SK-N-SH (cell line): ENCODE data around the gene CLSTN2. TPM values are rescaled to one million over a fixed set of nuclear protein-coding genes. Genes with fewer than 3 reads are reported as not detected.

Source experiments
- CTCF ChIA-PET: fragments of 300-600, 350-600 bp; formaldehyde crosslinking; extraction: SDS; loops from one replicate; lab custom pipeline; 2021; lab: Yijun Ruan, JAX
- POLR2A ChIA-PET: fragments of 350-600 bp; sonication (Branson Sonifier 250); formaldehyde crosslinking; extraction: SDS; loops from one replicate; lab custom pipeline; 2020; ENCODE audit warnings: antibody characterized with exemption, inconsistent platforms; lab: Yijun Ruan, JAX
- DNase-seq: peaks from one replicate; pipeline ENCODE4 v3.0.0; 2012
- H2AFZ ChIP-seq: fragments of 200-600 bp; sonication (generic); 2 replicates; pipeline ENCODE4 v1.8.1; 2016; ENCODE audit warnings: antibody characterized with exemption, mild to moderate bottlenecking, low read depth
- H3F3A ChIP-seq: fragments of 200-600 bp; sonication (generic); replicated peaks from 2 replicates; pipeline ENCODE3; 2016; ENCODE audit warnings: antibody characterized with exemption, mild to moderate bottlenecking; ENCODE audit not compliant: insufficient read depth
- H3K27ac ChIP-seq, 2 experiments: fragments of 200-500 bp in 1 of 2; fragments of 200-600 bp in 1 of 2; sonication (Bioruptor generic) in 1 of 2; sonication (generic), shearing (Covaris generic) in 1 of 2; 2 replicates each; pipeline versions ENCODE4 v1.5.1 to v1.6.1; 2014 to 2016; ENCODE audit warnings: low read depth in 2 of 2, inconsistent platforms in 1 of 2, low read length in 1 of 2, mild to moderate bottlenecking in 1 of 2, mixed read lengths in 1 of 2
- H3K27me3 ChIP-seq: fragments of 200-600 bp; sonication (generic), shearing (Covaris generic); 2 replicates; pipeline ENCODE4 v1.6.1; 2016; ENCODE audit warnings: mixed run types; ENCODE audit not compliant: insufficient read depth
- H3K36me3 ChIP-seq, 2 experiments: fragments of 200-500 bp in 1 of 2; fragments of 200-600 bp in 1 of 2; sonication (Bioruptor generic) in 1 of 2; sonication (generic) in 1 of 2; replicated peaks in 1 of 2; 2 replicates each; pipeline versions ENCODE3 to v1.5.1; 2014 to 2016; ENCODE audit warnings: low read length in 1 of 2, mild to moderate bottlenecking in 1 of 2; ENCODE audit not compliant: insufficient read depth in 2 of 2, control insufficient read depth in 1 of 2
- H3K4me1 ChIP-seq, 2 experiments: fragments of 200-500 bp in 1 of 2; fragments of 200-600 bp in 1 of 2; sonication (Bioruptor generic) in 1 of 2; sonication (generic), shearing (Covaris generic) in 1 of 2; 2 replicates each; pipeline versions ENCODE4 v1.5.1 to v1.6.1; 2014 to 2016; ENCODE audit warnings: low read depth in 1 of 2, low read length in 1 of 2, mixed run types in 1 of 2; ENCODE audit not compliant: insufficient read depth in 2 of 2, control insufficient read depth in 1 of 2
- H3K4me2 ChIP-seq: fragments of 200-600 bp; sonication (generic), shearing (Covaris generic); 2 replicates; pipeline ENCODE4 v1.6.1; 2017; ENCODE audit warnings: mixed run types
- H3K4me3 ChIP-seq, 2 experiments: fragments of 200-500 bp in 1 of 2; fragments of 200-600 bp in 1 of 2; sonication (Bioruptor generic) in 1 of 2; sonication (generic), shearing (Covaris generic) in 1 of 2; 2 replicates each; pipeline versions ENCODE4 v1.5.1 to v1.8.1; 2014 to 2016; ENCODE audit warnings: low read depth in 2 of 2, inconsistent platforms in 1 of 2, low read length in 1 of 2, mild to moderate bottlenecking in 1 of 2, mixed read lengths in 1 of 2, moderate library complexity in 1 of 2
- H3K79me2 ChIP-seq: fragments of 200-600 bp; sonication (generic); 2 replicates; pipeline ENCODE4 v1.8.1; 2017; ENCODE audit warnings: mild to moderate bottlenecking; ENCODE audit not compliant: insufficient read depth
- H3K9ac ChIP-seq: fragments of 200-600 bp; sonication (generic); 2 replicates; pipeline ENCODE4 v1.6.1; 2017; ENCODE audit warnings: mixed run types
- H3K9me2 ChIP-seq: fragments of 200-600 bp; sonication (generic); 2 replicates; pipeline ENCODE4 v1.6.1; 2017; ENCODE audit warnings: mixed run types
- H3K9me3 ChIP-seq: fragments of 200-600 bp; sonication (generic); 2 replicates; pipeline ENCODE4 v1.6.1; 2017; ENCODE audit warnings: mixed run types, mild to moderate bottlenecking, moderate library complexity
- H4K20me1 ChIP-seq: fragments of 200-600 bp; sonication (generic); 2 replicates; pipeline ENCODE4 v1.6.1; 2017; ENCODE audit warnings: mild to moderate bottlenecking, mixed run types; ENCODE audit not compliant: insufficient read depth
- EP300 ChIP-seq, 2 experiments: IDR thresholded peaks; 2 replicates each; pipeline versions ENCODE4 v1.4.0 to v1.6.1; 2012; ENCODE audit warnings: borderline replicate concordance in 1 of 2, low read depth in 1 of 2, low read length in 1 of 2
- EZH2phosphoT487 ChIP-seq: fragments of 200-600 bp; sonication (generic); IDR thresholded peaks from 2 replicates; pipeline ENCODE4 v1.6.1; 2017; ENCODE audit warnings: low read depth, mixed run types, mild to moderate bottlenecking, antibody characterized with exemption, moderate library complexity, borderline replicate concordance
- FOSL2 ChIP-seq: IDR thresholded peaks from 2 replicates; pipeline ENCODE4 v1.4.0; 2012; ENCODE audit warnings: low read depth, mild to moderate bottlenecking, moderate library complexity, borderline replicate concordance
- FOXJ3 ChIP-seq: sonication (generic); formaldehyde crosslinking; IDR thresholded peaks from 2 replicates; pipeline ENCODE4 v1.5.1; 2020; ENCODE audit warnings: mild to moderate bottlenecking, missing genetic modification reagents
- GABPA ChIP-seq: IDR thresholded peaks from 2 replicates; pipeline ENCODE4 v1.4.0; 2012; ENCODE audit warnings: low read depth, mild to moderate bottlenecking
- GATA2 ChIP-seq: sonication (generic); formaldehyde crosslinking; IDR thresholded peaks from 2 replicates; pipeline ENCODE4 v1.5.0; 2020; ENCODE audit warnings: mild to moderate bottlenecking, missing genetic modification reagents
- MEF2A ChIP-seq: IDR thresholded peaks from 2 replicates; pipeline ENCODE4 v1.4.0; 2012; ENCODE audit warnings: low read depth, borderline replicate concordance
- NFIC ChIP-seq: IDR thresholded peaks from 2 replicates; pipeline ENCODE4 v1.4.0; 2012; ENCODE audit warnings: borderline replicate concordance
- PBX3 ChIP-seq: IDR thresholded peaks from 2 replicates; pipeline ENCODE4; 2012
- POLR2AphosphoS5 ChIP-seq: IDR thresholded peaks from 2 replicates; pipeline ENCODE4 v1.6.1; 2012; ENCODE audit warnings: low read depth, low read length
- RAD21 ChIP-seq: IDR thresholded peaks from 2 replicates; pipeline ENCODE4 v1.6.1; 2012; ENCODE audit warnings: mild to moderate bottlenecking, low read length
- REST ChIP-seq: IDR thresholded peaks from 2 replicates; pipeline ENCODE4 v1.6.1; 2012; ENCODE audit warnings: mild to moderate bottlenecking, low read depth, low read length, moderate library complexity
- RFX5 ChIP-seq: IDR thresholded peaks from 2 replicates; pipeline ENCODE4 v1.6.1; 2012; ENCODE audit warnings: mild to moderate bottlenecking, improper control_type of control experiment, low read length
- RXRA ChIP-seq: IDR thresholded peaks from 2 replicates; pipeline ENCODE4 v1.4.0; 2012; ENCODE audit warnings: low read depth, mild to moderate bottlenecking, borderline replicate concordance
- SIN3A ChIP-seq: IDR thresholded peaks from 2 replicates; pipeline ENCODE4 v1.6.1; 2012; ENCODE audit warnings: low read depth, mild to moderate bottlenecking, low read length, moderate library complexity, borderline replicate concordance
- SMC3 ChIP-seq: IDR thresholded peaks from 2 replicates; pipeline ENCODE4 v1.6.1; 2012; ENCODE audit warnings: low read depth, low read length, improper control_type of control experiment
- TAF1 ChIP-seq: IDR thresholded peaks from 2 replicates; pipeline ENCODE4 v1.6.1; 2012; ENCODE audit warnings: low read depth, mild to moderate bottlenecking, low read length, moderate library complexity, borderline replicate concordance
- TCF12 ChIP-seq: IDR thresholded peaks from 2 replicates; pipeline ENCODE4 v1.4.0; 2012
- TEAD4 ChIP-seq: IDR thresholded peaks from 2 replicates; pipeline ENCODE4 v1.4.0; 2012; ENCODE audit warnings: mild to moderate bottlenecking, borderline replicate concordance; ENCODE audit not compliant: insufficient read depth
- USF2 ChIP-seq: fragments of 150-350 bp; IDR thresholded peaks from 2 replicates; pipeline ENCODE4 v1.6.1; 2017; ENCODE audit warnings: antibody characterized with exemption, low read length, low read depth, borderline replicate concordance
- YY1 ChIP-seq: IDR thresholded peaks from 2 replicates; pipeline ENCODE4 v1.4.0; 2012; ENCODE audit warnings: low read depth, mild to moderate bottlenecking
- WGBS: methylation state at CpG from one replicate; pipeline ENCODE4 v1.1.6; 2017; ENCODE audit warnings: low lambda C conversion rate; 5-methylcytosine and 5-hydroxymethylcytosine counted together
- polyA plus RNA-seq, 3 experiments: library from polyadenylated mRNA; depleted of rRNA; stranded (reverse); fragments of >200 nt; gene quantifications; 2 replicates each; pipeline ENCODE4 v1.2.3, GENCODE V29; 2012

The CLSTN2 gene
- polyA plus RNA-seq, 1 of the 3 experiments (the other 2 are of a cell fraction) = 0.02 TPM

GRCh38 chr3:140579260-140579659 lies 644.3 kb downstream of the CLSTN2 start:
- no peak overlapping the region for H3K9ac ChIP-seq
- no peaks in the 10 kb centered on the region for H4K20me1 ChIP-seq
- no peak for DNase-seq
- POLR2A ChIA-PET = no interaction called here
- no peaks in the 10 kb centered on the region for H3K36me3 ChIP-seq
- H3K4me1 ChIP-seq = peaks cover 0 to under 1% of the 10 kb centered on the region in 2 experiments; a peak in 1 of 4 replicates
- H3K4me2 ChIP-seq = no peak overlapping the region
- H3K79me2 ChIP-seq = no peaks in the 10 kb centered on the region
- TF ChIP-seq RXRA = no peak
- no peak for TF ChIP-seq TCF12
- TF ChIP-seq PBX3 = no peak
- no peak for TF ChIP-seq YY1
- no peak for TF ChIP-seq MEF2A
- no peak for TF ChIP-seq EZH2phosphoT487
- no peak for TF ChIP-seq GATA2 (CRISPR knock-in tag)
- TF ChIP-seq USF2 = no peak
- no peak for TF ChIP-seq TEAD4
- TF ChIP-seq SMC3 = no peak
- TF ChIP-seq RAD21 = no peak
- TF ChIP-seq POLR2AphosphoS5 = no peak
- no peak for TF ChIP-seq GABPA
- TF ChIP-seq RFX5 = no peak
- TF ChIP-seq EP300 (IDR thresholded peaks at IDR 0.05; ENCODE audit: borderline replicate concordance in 1 of 2, low read depth in 1 of 2, low read length in 1 of 2) = no peak
- TF ChIP-seq FOXJ3 (CRISPR knock-in tag) = no peak
- CTCF ChIA-PET = interaction anchor here (1.1 kb wide), 1 partner anchor 39 kb away, joined by 3 read pairs; no protein-coding TSS in a partner anchor
- no peaks in the 10 kb centered on the region for H3K9me3 ChIP-seq
- no peaks in the 10 kb centered on the region for H3K27me3 ChIP-seq
- no peaks in the 10 kb centered on the region for H3F3A ChIP-seq
- H3K4me3 ChIP-seq = no peak overlapping the region
- H3K9me2 ChIP-seq = no peaks in the 10 kb centered on the region
- H2AFZ ChIP-seq = no peak overlapping the region
- H3K27ac ChIP-seq = no peak overlapping the region

- 5% methylated on average over 1 of the region's 1 CpG for WGBS
- TF ChIP-seq YY1 (no peak), TAF1 (no peak), FOSL2 (no peak), REST (no peak), SIN3A (no peak), RAD21 (no peak), TCF12 (no peak), EZH2phosphoT487 (no peak), RXRA (no peak), NFIC (no peak)
- H3K27ac ChIP-seq = no peak overlapping the region
- ChIA-PET POLR2A (no interaction called here), CTCF (no interaction called here)
- no peaks in the 10 kb centered on the region for H3K27me3 ChIP-seq
- no peaks in the 10 kb centered on the region for H3K36me3 ChIP-seq
- no peaks in the 10 kb centered on the region for H3K79me2 ChIP-seq
- no peaks in the 10 kb centered on the region for H3K9me2 ChIP-seq
- DNase-seq = no peak
- H3K4me2 ChIP-seq = no peak overlapping the region
- no peaks in the 10 kb centered on the region for H3F3A ChIP-seq
- no peaks in the 10 kb centered on the region for H4K20me1 ChIP-seq
- H3K4me3 ChIP-seq = no peak overlapping the region
- no peak overlapping the region for H2AFZ ChIP-seq
- no peaks in the 10 kb centered on the region for H3K4me1 ChIP-seq
- no peak overlapping the region for H3K9ac ChIP-seq
- no peaks in the 10 kb centered on the region for H3K9me3 ChIP-seq
Measured at GRCh38 chr3:140580746-140581145, 645.8 kb downstream of the CLSTN2 start.
